ENCODE data around the gene MAPK14. TPM values are rescaled to one million over a fixed set of nuclear protein-coding genes. Genes with fewer than 3 reads are reported as not detected.

The MAPK14 gene
- total RNA-seq, 1 donor from 2014 or later, result 65.0 TPM

- Mint-ChIP-seq H3K4me1 (peaks cover 8% of the 10 kb centered on the region), H3K9me3 (no peaks in the 10 kb centered on the region), H3K4me3 (no peak overlapping the region), H3K27me3 (ENCODE audit: insufficient read depth, low read depth) (no peaks in the 10 kb centered on the region), H3K27ac (no peak overlapping the region), H3K36me3 (peaks cover 24% of the 10 kb centered on the region)
- H3K4me1 ChIP-seq, result peaks cover 5% of the 10 kb centered on the region
- H3K27me3 ChIP-seq, result no peaks in the 10 kb centered on the region
- H3K36me3 ChIP-seq, result no peaks in the 10 kb centered on the region
- no peaks in the 10 kb centered on the region for H4K20me1 ChIP-seq (ENCODE audit: low read depth)
- H3K9me3 ChIP-seq (ENCODE audit: low read depth), result no peaks in the 10 kb centered on the region
- no peak overlapping the region for H2AFZ ChIP-seq (replicated peaks)
- H3K27ac ChIP-seq, result no peak overlapping the region
- no peak for DNase-seq (ENCODE audit: low spot score)
- no peak overlapping the region for H3K9ac ChIP-seq
- H3K79me2 ChIP-seq (ENCODE audit: low read depth), result no peaks in the 10 kb centered on the region
- H3F3A ChIP-seq (ENCODE audit: low read depth), result peaks cover 10% of the 10 kb centered on the region
- no peak overlapping the region for H3K4me2 ChIP-seq
- no peak for TF ChIP-seq EZH2 (IDR thresholded peaks at IDR 0.05)
- no peak overlapping the region for H3K4me3 ChIP-seq
Measured at GRCh38 chr6:36110050-36110449, 82.4 kb downstream of the MAPK14 start.

- Histone ChIP-seq H3K4me2 (no peak overlapping the region), H3K36me3 (no peaks in the 10 kb centered on the region), H4K20me1 (ENCODE audit: low read depth) (no peaks in the 10 kb centered on the region), H3K4me1 (peaks cover 5% of the 10 kb centered on the region), H3K27ac (no peak overlapping the region), H3F3A (ENCODE audit: low read depth) (peaks cover 10% of the 10 kb centered on the region), H3K9ac (no peak overlapping the region), H3K27me3 (no peaks in the 10 kb centered on the region), H3K9me3 (ENCODE audit: low read depth) (no peaks in the 10 kb centered on the region), H3K79me2 (ENCODE audit: low read depth) (no peaks in the 10 kb centered on the region), H3K4me3 (no peak overlapping the region), H2AFZ (replicated peaks) (no peak overlapping the region)
- Mint-ChIP-seq H3K9me3 (no peaks in the 10 kb centered on the region), H3K36me3 (peaks cover 24% of the 10 kb centered on the region), H3K4me1 (peaks cover 8% of the 10 kb centered on the region), H3K27me3 (ENCODE audit: insufficient read depth, low read depth) (no peaks in the 10 kb centered on the region), H3K4me3 (no peak overlapping the region), H3K27ac (no peak overlapping the region)
- TF ChIP-seq EZH2phosphoT487 (IDR thresholded peaks at IDR 0.05) (no peak), EZH2 (IDR thresholded peaks at IDR 0.05) (no peak), CTCF (IDR thresholded peaks at IDR 0.05) (no peak)
- DNase-seq (ENCODE audit: low spot score), result no peak
Measured at GRCh38 chr6:36110863-36111262, 83.3 kb downstream of the MAPK14 start.

GRCh38 chr6:36111526-36111925 lies 83.9 kb downstream of the MAPK14 start:
- peaks cover 8% of the 10 kb centered on the region for H3K4me1 Mint-ChIP-seq
- no peaks in the 10 kb centered on the region for H4K20me1 ChIP-seq (ENCODE audit: low read depth)
- no peaks in the 10 kb centered on the region for H3K9me3 ChIP-seq (ENCODE audit: low read depth)
- H3K27me3 ChIP-seq, result no peaks in the 10 kb centered on the region
- peaks cover 5% of the 10 kb centered on the region for H3K4me1 ChIP-seq
- H3F3A ChIP-seq (ENCODE audit: low read depth), result peaks cover 10% of the 10 kb centered on the region
- no peak overlapping the region for H2AFZ ChIP-seq (replicated peaks)
- no peak overlapping the region for H3K4me3 Mint-ChIP-seq
- DNase-seq (ENCODE audit: low spot score), result no peak
- H3K27ac Mint-ChIP-seq, result no peak overlapping the region
- no peak overlapping the region for H3K27ac ChIP-seq
- H3K4me2 ChIP-seq, result no peak overlapping the region
- H3K36me3 Mint-ChIP-seq, result peaks cover 24% of the 10 kb centered on the region
- H3K9ac ChIP-seq, result no peak overlapping the region
- H3K36me3 ChIP-seq, result no peaks in the 10 kb centered on the region
- H3K27me3 Mint-ChIP-seq (ENCODE audit: insufficient read depth, low read depth), result no peaks in the 10 kb centered on the region
- H3K79me2 ChIP-seq (ENCODE audit: low read depth), result no peaks in the 10 kb centered on the region
- TF ChIP-seq EZH2phosphoT487 (IDR thresholded peaks at IDR 0.05) (no peak), EZH2 (IDR thresholded peaks at IDR 0.05) (no peak), CTCF (IDR thresholded peaks at IDR 0.05) (no peak)
- H3K9me3 Mint-ChIP-seq, result no peaks in the 10 kb centered on the region
- no peak overlapping the region for H3K4me3 ChIP-seq

GRCh38 chr6:36113049-36113448 lies 85.4 kb downstream of the MAPK14 start:
- Histone ChIP-seq H3K36me3 (no peaks in the 10 kb centered on the region), H3K4me1 (peaks cover 5% of the 10 kb centered on the region), H3F3A (ENCODE audit: low read depth) (peaks cover 6% of the 10 kb centered on the region), H2AFZ (replicated peaks) (no peak overlapping the region), H3K27ac (no peak overlapping the region), H3K9me3 (ENCODE audit: low read depth) (no peaks in the 10 kb centered on the region), H3K4me3 (no peak overlapping the region), H3K27me3 (no peaks in the 10 kb centered on the region), H3K9ac (no peak overlapping the region), H4K20me1 (ENCODE audit: low read depth) (no peaks in the 10 kb centered on the region), H3K4me2 (no peak overlapping the region), H3K79me2 (ENCODE audit: low read depth) (no peaks in the 10 kb centered on the region)
- TF ChIP-seq EZH2 (IDR thresholded peaks at IDR 0.05) (no peak), CTCF (IDR thresholded peaks at IDR 0.05) (no peak), EZH2phosphoT487 (IDR thresholded peaks at IDR 0.05) (no peak)
- Mint-ChIP-seq H3K27me3 (ENCODE audit: insufficient read depth, low read depth) (no peaks in the 10 kb centered on the region), H3K4me1 (peaks cover 8% of the 10 kb centered on the region), H3K27ac (no peak overlapping the region), H3K4me3 (no peak overlapping the region), H3K9me3 (no peaks in the 10 kb centered on the region), H3K36me3 (peaks cover 18% of the 10 kb centered on the region)
- DNase-seq (ENCODE audit: low spot score), result no peak

All from neural progenitor cell (in vitro differentiated cells).